ENCODE results near the gene TNFRSF18. TPM values are rescaled to one million over a fixed set of nuclear protein-coding genes. Genes with fewer than 3 reads are reported as not detected.

TNFRSF18 gene
- total RNA-seq = 1.9 and 3.7 TPM in 2 replicates

GRCh38 chr1:1206376-1206965 lies at the start of gene TNFRSF18:
Gene TNFRSF18, minus strand, starts transcription at chr1:1206592. Its CDS starts 21 bp downstream, at chr1:1206571.

GRCh38 chr1:1246577-1247340 lies 40.4 kb upstream of the TNFRSF18 start, which contains the start of gene C1QTNF12:
Gene C1QTNF12, minus strand, starts transcription at chr1:1246722. Its CDS starts 32 bp downstream, at chr1:1246690.

GRCh38 chr1:1232208-1232795 lies 25.9 kb upstream of the TNFRSF18 start, which contains the start of gene B3GALT6:
Gene B3GALT6, plus strand, starts transcription at chr1:1232237. Its CDS starts 42 bp downstream, at chr1:1232279.

GRCh38 chr1:1231400-1232207 lies 25.2 kb upstream of the TNFRSF18 start, which contains the start of gene SDF4:
Gene SDF4, minus strand, starts transcription at chr1:1232001. Its CDS starts 3,229 bp downstream, at chr1:1228772.

GRCh38 chr1:1213345-1214265 lies 7.2 kb upstream of the TNFRSF18 start, which contains the start of gene TNFRSF4:
Gene TNFRSF4, minus strand, starts transcription at chr1:1214153. Its CDS starts 26 bp downstream, at chr1:1214127.

GRCh38 chr1:1173793-1174415 lies 32.5 kb downstream of the TNFRSF18 start, which contains the start of gene TTLL10:
Gene TTLL10, plus strand, starts transcription at chr1:1173880. Its CDS starts 5,336 bp downstream, at chr1:1179216.

Other genes starting within 250 kb of the TNFRSF18 start
- gene NOC2L, start 247.3 kb downstream of the TNFRSF18 start, total RNA-seq = 98.6 and 102 TPM in 2 replicates
- 3.5 and 10.5 TPM in 2 replicates for gene KLHL17, start 246.0 kb downstream of the TNFRSF18 start, total RNA-seq
- gene PLEKHN1, start 240.1 kb downstream of the TNFRSF18 start, total RNA-seq = 0.29 and 1.8 TPM in 2 replicates
- not detected in 2 replicates for gene PERM1, start 224.5 kb downstream of the TNFRSF18 start, total RNA-seq
- 0.35 TPM in 1 of 2 replicates, not detected in the other for gene HES4, start 206.5 kb downstream of the TNFRSF18 start, total RNA-seq
- 43.4 and 102 TPM in 2 replicates for gene ISG15, start 193.1 kb downstream of the TNFRSF18 start, total RNA-seq
- gene AGRN, start 186.5 kb downstream of the TNFRSF18 start, total RNA-seq = 93.2 and 102 TPM in 2 replicates
- not detected in 2 replicates for gene RNF223, start 132.3 kb downstream of the TNFRSF18 start, total RNA-seq
- gene C1orf159, start 90.5 kb downstream of the TNFRSF18 start, total RNA-seq = 14.4 and 24.2 TPM in 2 replicates
- gene TTLL10, start 32.7 kb downstream of the TNFRSF18 start, total RNA-seq = not detected in 2 replicates
- gene TNFRSF4, start 7.6 kb upstream of the TNFRSF18 start, total RNA-seq = not detected in 2 replicates
- gene SDF4, start 25.4 kb upstream of the TNFRSF18 start, total RNA-seq = 216 and 244 TPM in 2 replicates
- 23.9 and 24.6 TPM in 2 replicates for gene B3GALT6, start 25.6 kb upstream of the TNFRSF18 start, total RNA-seq
- 1.1 TPM in 1 of 2 replicates, not detected in the other for gene C1QTNF12, start 40.1 kb upstream of the TNFRSF18 start, total RNA-seq
- 40.1 and 44.5 TPM in 2 replicates for gene UBE2J2, start 67.3 kb upstream of the TNFRSF18 start, total RNA-seq
- gene SCNN1D, start 73.8 kb upstream of the TNFRSF18 start, total RNA-seq = under 0.01 TPM in 1 of 2 replicates, not detected in the other
- gene ACAP3, start 101.3 kb upstream of the TNFRSF18 start, total RNA-seq = 19.1 and 25.4 TPM in 2 replicates
- gene PUSL1, start 102.0 kb upstream of the TNFRSF18 start, total RNA-seq = 33.4 and 34.2 TPM in 2 replicates
- 119 TPM in 2 replicates for gene INTS11, start 118.1 kb upstream of the TNFRSF18 start, total RNA-seq
- gene CPTP, start 118.2 kb upstream of the TNFRSF18 start, total RNA-seq = 21.6 and 39.8 TPM in 2 replicates
- 0.18 TPM in 1 of 2 replicates, not detected in the other for gene TAS1R3, start 124.7 kb upstream of the TNFRSF18 start, total RNA-seq
- 66.8 and 69.5 TPM in 2 replicates for gene DVL1, start 142.8 kb upstream of the TNFRSF18 start, total RNA-seq
- 354 and 384 TPM in 2 replicates for gene MXRA8, start 152.0 kb upstream of the TNFRSF18 start, total RNA-seq
- gene AURKAIP1, start 168.6 kb upstream of the TNFRSF18 start, total RNA-seq = 186 and 214 TPM in 2 replicates
- gene CCNL2, start 192.7 kb upstream of the TNFRSF18 start, total RNA-seq = 33.4 and 51.4 TPM in 2 replicates
- gene MRPL20, start 200.7 kb upstream of the TNFRSF18 start, total RNA-seq = 136 and 244 TPM in 2 replicates
- 4.3 and 6.6 TPM in 2 replicates for gene ANKRD65, start 214.7 kb upstream of the TNFRSF18 start, total RNA-seq
- gene VWA1, start 229.1 kb upstream of the TNFRSF18 start, total RNA-seq = 12.2 and 13.3 TPM in 2 replicates
- gene ATAD3C, start 243.1 kb upstream of the TNFRSF18 start, total RNA-seq = 0.29 and 3.4 TPM in 2 replicates